HK-2 (cell line): ENCODE data around the gene CYTH4.

ENCODE experiments used
- DNase-seq: peaks from one replicate; pipeline ENCODE4 v3.0.0-alpha.2; 2018; ENCODE audit not compliant: unreplicated experiment

CYTH4 gene

GRCh38 chr22:37329238-37330140, 47.2 kb downstream of the CYTH4 start:
- peak; percentile 73 for DNase-seq

DNA sequence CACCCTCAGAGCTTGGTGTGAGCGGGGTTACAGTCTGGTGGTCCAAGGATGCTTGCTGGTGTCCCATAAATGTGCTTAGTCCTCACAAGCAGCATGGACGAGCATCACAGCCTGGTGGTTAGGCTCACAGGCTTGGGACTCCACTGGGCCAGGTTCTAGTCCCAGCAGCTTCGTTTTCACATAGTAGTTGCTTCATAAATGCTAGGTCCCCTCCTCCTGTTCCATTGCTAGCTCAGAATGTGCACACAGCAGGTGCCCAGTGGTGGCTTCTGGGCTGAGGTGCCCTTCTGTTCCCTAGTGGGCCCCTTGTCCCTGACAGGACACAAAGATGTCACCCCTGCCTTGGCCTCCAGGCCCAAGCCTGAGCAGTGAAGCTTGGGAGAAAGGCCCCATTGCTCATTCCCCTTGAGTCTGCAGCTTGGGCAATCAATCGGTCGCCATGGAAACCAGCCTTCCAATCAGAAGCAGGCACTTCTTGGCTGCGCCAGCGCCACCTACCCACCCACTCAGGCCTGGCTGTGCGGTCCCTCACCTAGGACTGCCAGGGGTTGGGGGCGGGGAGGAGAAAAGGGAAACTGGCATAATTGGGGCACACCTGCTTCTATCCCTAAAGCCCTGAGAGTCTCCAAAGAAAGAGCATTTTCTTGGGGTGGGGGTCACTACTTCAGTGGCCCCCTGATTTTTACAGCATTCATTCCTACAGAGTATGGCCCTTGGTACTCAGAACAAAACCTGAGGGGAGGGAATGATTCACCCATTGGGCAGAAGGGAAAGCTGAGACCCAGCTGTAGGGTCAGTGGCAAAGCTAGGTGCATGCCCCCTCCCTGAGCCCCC, 48.1 kb downstream of the CYTH4 start:
- peak; percentile 89 for DNase-seq

DNA sequence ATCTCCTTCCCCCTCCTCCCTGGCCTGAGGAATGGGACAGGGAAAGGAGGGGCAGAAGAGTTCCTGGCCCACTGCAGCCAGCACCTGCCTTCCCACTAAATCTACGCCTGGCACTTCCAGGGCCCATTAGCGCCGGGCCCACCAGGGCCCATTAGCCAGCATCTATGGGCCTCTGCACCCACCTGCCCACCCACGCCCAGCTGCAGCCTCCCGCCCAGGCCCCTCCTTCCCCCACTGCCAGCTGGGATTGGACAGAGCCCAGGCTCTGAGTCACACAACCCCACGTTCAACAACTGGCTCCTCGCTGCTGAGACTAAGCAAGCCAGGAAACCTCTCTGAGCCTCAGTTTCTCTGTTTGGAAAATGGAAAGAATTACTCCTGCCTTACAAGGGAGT, 48.7 kb downstream of the CYTH4 start:
- no peak for DNase-seq

- peak; percentile 69 for DNase-seq
Observed at GRCh38 chr22:37331856-37332536, 49.7 kb downstream of the CYTH4 start.

- DNase-seq: no peak
Observed at GRCh38 chr22:37333724-37334460, 51.6 kb downstream of the CYTH4 start.

- no peak for DNase-seq
Observed at GRCh38 chr22:37334461-37334858, 52.2 kb downstream of the CYTH4 start.

DNA sequence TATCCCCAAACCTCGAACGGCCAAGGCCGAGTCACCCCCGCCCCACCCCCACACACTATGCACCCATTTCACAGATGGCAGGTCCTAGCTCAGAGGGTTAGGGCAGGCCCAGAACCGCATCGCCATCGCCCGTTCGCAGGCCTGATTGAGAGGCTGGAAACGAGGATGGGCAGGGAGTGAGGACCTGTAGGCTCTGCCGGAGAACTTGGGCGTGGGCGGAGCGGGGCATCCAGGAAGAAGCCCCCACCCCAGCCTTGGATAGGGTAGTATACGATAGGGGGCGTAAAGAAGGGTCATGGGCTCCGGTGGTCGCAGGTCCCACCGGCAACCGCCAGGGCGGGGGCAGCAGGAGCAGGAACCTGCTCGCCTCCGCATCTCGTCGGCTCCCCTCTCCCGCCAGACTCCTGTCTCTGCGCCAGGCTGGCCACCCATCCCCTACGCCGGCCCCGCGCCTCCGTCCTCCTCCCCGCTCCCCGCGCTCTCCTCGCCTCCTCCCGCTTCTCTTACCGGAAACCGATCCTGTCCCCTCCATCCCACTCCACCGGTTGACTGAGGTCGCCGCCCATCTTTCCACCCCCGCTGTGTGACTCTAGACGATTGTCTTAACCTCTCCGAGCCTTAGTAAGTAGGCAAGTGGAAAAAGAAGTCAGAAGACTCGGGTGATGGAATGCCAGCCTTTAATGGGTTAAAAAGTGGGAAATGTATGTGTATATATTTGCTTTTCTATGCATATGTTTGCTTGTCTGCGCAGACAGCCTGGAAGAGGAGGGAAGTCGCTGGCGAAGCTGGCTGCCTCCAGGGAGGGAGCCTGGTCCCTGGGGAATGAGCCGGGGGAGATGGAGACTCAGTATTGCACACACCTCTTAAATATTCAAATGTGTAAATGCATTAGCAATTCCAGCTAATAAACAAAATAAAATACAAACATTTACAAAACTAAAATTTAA, 52.8 kb downstream of the CYTH4 start:
- DNase-seq: no peak

GRCh38 chr22:37335806-37336199, 53.5 kb downstream of the CYTH4 start:
- DNase-seq: no peak

DNA sequence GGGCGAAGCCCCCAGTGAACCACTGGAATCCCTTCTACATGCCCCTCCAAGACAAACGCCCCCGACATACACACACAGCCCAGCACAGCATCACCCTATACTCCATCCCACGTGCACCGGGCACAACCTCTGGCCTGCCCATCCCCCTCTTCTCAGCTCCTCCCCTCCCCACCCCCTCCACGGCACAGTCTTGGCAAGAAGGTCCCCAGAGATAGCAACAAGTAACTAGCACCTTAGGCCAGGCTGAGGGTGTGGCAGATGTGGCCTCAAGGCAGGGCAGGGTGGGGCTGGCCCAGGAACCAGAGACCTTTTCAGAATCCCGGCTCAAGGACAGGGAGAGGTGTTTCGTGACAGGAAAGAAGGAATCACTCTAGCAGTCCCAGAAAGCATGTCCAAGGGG, 54.3 kb downstream of the CYTH4 start:
- DNase-seq: no peak

DNA sequence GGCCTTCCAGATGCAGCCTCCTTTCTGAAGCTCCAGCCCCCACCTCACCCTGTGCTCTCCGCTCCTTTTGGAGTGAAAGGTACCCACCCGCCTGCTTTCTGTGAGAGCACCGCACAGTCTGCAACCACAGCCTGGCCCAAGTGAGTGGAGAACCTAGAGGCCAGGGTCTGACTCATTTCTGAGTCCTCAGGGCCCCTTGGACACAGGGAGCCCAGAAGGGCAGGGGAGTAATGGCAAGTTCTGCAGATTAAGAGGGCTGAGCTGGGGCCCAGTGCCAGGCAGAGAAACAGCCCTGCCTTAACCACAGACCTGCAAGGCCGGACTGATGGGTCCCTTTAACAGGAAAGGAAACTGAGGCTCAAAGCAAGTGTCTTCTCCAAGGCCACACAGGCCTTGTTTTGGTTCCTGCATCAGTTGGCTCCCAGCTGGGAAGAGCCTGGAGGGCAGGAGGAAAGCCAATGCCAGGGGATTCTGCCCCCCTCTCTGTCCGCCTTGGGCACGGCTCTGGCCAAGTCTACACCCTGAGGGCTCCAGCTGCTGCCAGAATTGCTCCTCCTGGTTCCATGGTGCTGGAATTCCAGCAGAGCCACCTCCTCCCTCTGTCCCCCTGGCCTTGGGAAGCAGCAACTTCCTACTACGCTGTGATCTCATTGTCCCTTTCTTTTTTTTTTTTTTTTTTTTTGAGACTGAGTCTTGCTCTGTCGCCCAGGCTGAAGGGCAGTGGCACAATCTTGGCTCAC, 55.1 kb downstream of the CYTH4 start:
- no peak for DNase-seq

- DNase-seq: no peak
Observed at GRCh38 chr22:37338539-37339246, 56.4 kb downstream of the CYTH4 start.

- DNase-seq: no peak
Observed at GRCh38 chr22:37340331-37341262, 58.3 kb downstream of the CYTH4 start.

DNA sequence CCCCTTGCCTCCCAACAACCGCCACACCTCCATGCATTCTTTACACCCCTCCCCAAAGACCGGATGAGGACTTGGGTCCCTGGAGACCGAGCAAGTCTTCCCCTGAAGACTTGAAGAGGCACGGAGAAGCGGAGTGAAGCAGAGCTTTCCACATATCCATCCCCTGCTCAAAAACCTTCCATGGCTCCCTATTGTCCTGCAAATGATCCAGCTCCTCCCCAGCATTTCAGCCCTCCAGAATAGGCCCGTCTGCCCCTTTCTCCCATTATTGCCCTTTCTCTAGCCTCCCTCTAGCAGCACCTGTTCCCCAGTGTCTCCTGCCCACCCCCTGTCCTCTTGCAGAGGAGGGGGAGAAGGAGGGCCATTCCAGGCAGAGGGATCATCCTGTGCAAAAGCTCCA, 59.8 kb downstream of the CYTH4 start:
- DNase-seq: no peak

- DNase-seq: no peak
Observed at GRCh38 chr22:37343348-37343747, 61.0 kb downstream of the CYTH4 start.

GRCh38 chr22:37343863-37344734, 61.8 kb downstream of the CYTH4 start:
- no peak for DNase-seq

DNA sequence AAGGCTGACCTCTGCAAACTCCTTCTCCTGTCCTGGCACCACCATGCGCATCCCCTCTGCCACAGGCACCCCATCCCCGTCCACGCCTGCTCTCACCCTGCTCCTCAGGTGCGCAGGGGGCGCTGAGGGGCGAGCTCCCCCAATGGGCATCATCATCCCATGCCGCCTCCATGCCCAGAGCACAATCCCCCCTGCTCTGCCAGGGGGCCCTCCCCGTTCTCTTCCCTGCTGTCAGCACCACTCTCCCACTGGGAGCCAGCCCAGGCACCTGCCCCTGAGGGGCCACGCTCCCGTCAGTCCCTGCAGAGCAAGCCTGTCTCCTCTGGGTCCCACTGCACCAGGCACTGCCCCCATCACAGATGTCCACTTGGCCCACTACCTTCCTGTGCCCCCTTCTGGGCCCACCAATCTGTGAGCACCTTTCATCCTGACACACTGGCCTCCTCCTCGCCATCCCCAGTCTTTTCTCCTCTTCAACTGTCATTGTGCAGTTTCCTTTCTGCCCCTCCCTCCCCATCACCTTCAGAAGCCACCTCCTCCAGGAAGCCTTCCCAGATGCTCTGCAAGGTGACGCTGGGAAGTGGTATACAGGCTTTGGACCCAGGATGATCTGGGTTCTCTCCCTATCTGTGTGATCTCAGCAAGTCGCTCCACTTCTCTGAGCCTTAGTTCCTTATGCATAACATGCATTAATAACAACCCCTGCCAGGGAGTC, 62.6 kb downstream of the CYTH4 start:
- DNase-seq: no peak
